ENCODE measurements around the gene TES.

GRCh38 chr7:116218051-116218645 is 7.8 kb downstream of the TES start:
- TF ChIP-seq ZBTB33 (IDR thresholded peaks at IDR 0.05) (peak; percentile 22), CTCF (IDR thresholded peaks at IDR 0.05; ENCODE audit: low read depth, low read length, missing input control) (no peak), RAD21 (IDR thresholded peaks at IDR 0.05) (no peak), EGR1 (IDR thresholded peaks at IDR 0.05; ENCODE audit: low read depth in 2 of 2) (no peak), FOXA1 (IDR thresholded peaks at IDR 0.05) (peak; percentile 8), SP1 (IDR thresholded peaks at IDR 0.05) (no peak), MAX (IDR thresholded peaks at IDR 0.05) (no peak), ATF3 (IDR thresholded peaks at IDR 0.05) (no peak)

Measured in liver (tissue), 3 donors.